Hematopoietic multipotent progenitor cell (in vitro differentiated cells): ENCODE data around the gene NF1. TPM values are rescaled to one million over a fixed set of nuclear protein-coding genes. Genes with fewer than 3 reads are reported as not detected.

ENCODE experiments used
- DNase-seq, 3 donors: peaks; one replicate each; pipeline ENCODE4 v3.0.0-alpha.2; 2011 to 2015; ENCODE audit warnings: low read depth in 2 of 3, low spot score in 2 of 3
- total RNA-seq: library from RNA; depleted of rRNA; stranded (reverse); fragments of >200 nt; gene quantifications from one replicate; pipeline ENCODE4 v1.2.3, GENCODE V29; 2012

Gene NF1
- total RNA-seq, 1 donor = 28.5 TPM

GRCh38 chr17:31397256-31397939 is 302.6 kb downstream of the NF1 start:
- DNase-seq = no peak

GRCh38 chr17:31398381-31399311 is 303.9 kb downstream of the NF1 start:
- peak in 1 of 3 donors; percentile 38 for DNase-seq

- no peak for DNase-seq
Observed at GRCh38 chr17:31400481-31400950, 305.7 kb downstream of the NF1 start.

GRCh38 chr17:31401456-31402254 is 306.9 kb downstream of the NF1 start:
- no peak for DNase-seq

- peak in 1 of 3 donors; percentile 29 for DNase-seq
Observed at GRCh38 chr17:31404028-31404949, 309.5 kb downstream of the NF1 start.

GRCh38 chr17:31405890-31406371 is 311.2 kb downstream of the NF1 start:
- no peak for DNase-seq

- DNase-seq = no peak
Observed at GRCh38 chr17:31408586-31408985, 313.8 kb downstream of the NF1 start.

GRCh38 chr17:31411707-31412285 is 317.0 kb downstream of the NF1 start:
- no peak for DNase-seq

GRCh38 chr17:31412511-31412910 is 317.7 kb downstream of the NF1 start:
- no peak for DNase-seq

- DNase-seq = no peak
Observed at GRCh38 chr17:31413081-31413799, 318.5 kb downstream of the NF1 start.

- no peak for DNase-seq
Observed at GRCh38 chr17:31413874-31414549, 319.2 kb downstream of the NF1 start.

- no peak for DNase-seq
Observed at GRCh38 chr17:31414550-31414918, 319.8 kb downstream of the NF1 start.

- DNase-seq = peak in 2 of 3 donors; percentile 31 to 32
Observed at GRCh38 chr17:31415004-31415454, 320.3 kb downstream of the NF1 start.

GRCh38 chr17:31415640-31416502 is 321.1 kb downstream of the NF1 start:
- DNase-seq = no peak

- DNase-seq = no peak
Observed at GRCh38 chr17:31416503-31416923, 321.7 kb downstream of the NF1 start.

- no peak for DNase-seq
Observed at GRCh38 chr17:31417051-31417792, 322.4 kb downstream of the NF1 start.
